ENCODE results near the gene SNTB2.

The SNTB2 gene

GRCh38 chr16:69326172-69326873, 139.4 kb downstream of the SNTB2 start:
- Histone ChIP-seq H3K9me3 (no peaks in the 10 kb centered on the region), H3K27me3 (no peaks in the 10 kb centered on the region), H3K4me3 (peak overlapping the region; percentile 83; the same call in 1 of the 2 replicates), H3K9ac (peak overlapping the region; percentile 82; the same call in 1 of the 2 replicates), H3K27ac (peak overlapping the region; percentile 72), H3K4me1 (peaks cover 88% of the 10 kb centered on the region), H3K36me3 (peaks cover 77% of the 10 kb centered on the region), H4K20me1 (peaks cover 89% of the 10 kb centered on the region), H3K4me2 (peak overlapping the region; percentile 96)
- TF ChIP-seq Cebpa-rat (IDR thresholded peaks at IDR 0.05), result no peak

GRCh38 chr16:69327585-69328310, 140.8 kb downstream of the SNTB2 start:
- Histone ChIP-seq H4K20me1 (peaks cover 75% of the 10 kb centered on the region), H3K27ac (peak overlapping the region; percentile 72), H3K9ac (peak overlapping the region; percentile 82), H3K9me3 (no peaks in the 10 kb centered on the region), H3K27me3 (no peaks in the 10 kb centered on the region), H3K4me2 (peak overlapping the region; percentile 96), H3K4me1 (peaks cover 78% of the 10 kb centered on the region), H3K36me3 (peaks cover 76% of the 10 kb centered on the region), H3K4me3 (peak overlapping the region; percentile 83)
- no peak for TF ChIP-seq Cebpa-rat (IDR thresholded peaks at IDR 0.05)

- H3K9ac ChIP-seq, result peak overlapping the region; percentile 82
- H3K4me1 ChIP-seq, result peaks cover 71% of the 10 kb centered on the region
- TF ChIP-seq Cebpa-rat (IDR thresholded peaks at IDR 0.05), result no peak
- H4K20me1 ChIP-seq, result peaks cover 63% of the 10 kb centered on the region
- H3K36me3 ChIP-seq, result peaks cover 76% of the 10 kb centered on the region
- H3K4me2 ChIP-seq, result peak overlapping the region; percentile 96
- H3K27ac ChIP-seq, result peak overlapping the region; percentile 84
- peak overlapping the region; percentile 83 for H3K4me3 ChIP-seq
- no peaks in the 10 kb centered on the region for H3K27me3 ChIP-seq
- H3K9me3 ChIP-seq, result no peaks in the 10 kb centered on the region
Measured at GRCh38 chr16:69328854-69329316, 141.9 kb downstream of the SNTB2 start.

- Histone ChIP-seq H3K4me2 (peak overlapping the region; percentile 96), H3K27me3 (no peaks in the 10 kb centered on the region), H3K36me3 (peaks cover 76% of the 10 kb centered on the region), H3K9me3 (no peaks in the 10 kb centered on the region), H3K9ac (peak overlapping the region; percentile 82), H3K4me1 (peaks cover 68% of the 10 kb centered on the region), H3K27ac (peak overlapping the region; percentile 84), H4K20me1 (peaks cover 56% of the 10 kb centered on the region), H3K4me3 (peak overlapping the region; percentile 83)
- TF ChIP-seq Cebpa-rat (IDR thresholded peaks at IDR 0.05), result no peak
Measured at GRCh38 chr16:69329369-69330285, 142.7 kb downstream of the SNTB2 start.

GRCh38 chr16:69330286-69331109, 143.5 kb downstream of the SNTB2 start, which contains the start of gene PDF:
Gene PDF (minus strand): TSS chr16:69330588. CDS start chr16:69330570, 18 bp downstream.
- Histone ChIP-seq H3K36me3 (peaks cover 76% of the 10 kb centered on the region), H3K9me3 (no peaks in the 10 kb centered on the region), H3K27ac (peak within 1 kb of the TSS; percentile 84), H4K20me1 (peaks cover 47% of the 10 kb centered on the region), H3K4me1 (peaks cover 60% of the 10 kb centered on the region), H3K4me2 (peak within 1 kb of the TSS; percentile 96), H3K4me3 (peak within 1 kb of the TSS; percentile 83), H3K9ac (peak within 1 kb of the TSS; percentile 82), H3K27me3 (no peaks in the 10 kb centered on the region)
- no peak for TF ChIP-seq Cebpa-rat (IDR thresholded peaks at IDR 0.05)

- TF ChIP-seq Cebpa-rat (IDR thresholded peaks at IDR 0.05), result no peak
- no peaks in the 10 kb centered on the region for H3K27me3 ChIP-seq
- H3K27ac ChIP-seq, result no peak overlapping the region
- H3K4me2 ChIP-seq, result no peak overlapping the region
- no peaks in the 10 kb centered on the region for H3K9me3 ChIP-seq
- no peak overlapping the region for H3K9ac ChIP-seq
- H3K36me3 ChIP-seq, result peaks cover 56% of the 10 kb centered on the region
- no peak overlapping the region for H3K4me3 ChIP-seq
- peaks cover 5% of the 10 kb centered on the region for H4K20me1 ChIP-seq
- H3K4me1 ChIP-seq, result peaks cover 39% of the 10 kb centered on the region
Measured at GRCh38 chr16:69334696-69335095, 147.7 kb downstream of the SNTB2 start.

- Histone ChIP-seq H3K27ac (peak overlapping the region; percentile 98), H3K9ac (peak overlapping the region; percentile 90), H3K4me3 (peak overlapping the region; percentile 86), H3K4me2 (peak overlapping the region; percentile 98), H4K20me1 (peaks cover 15% of the 10 kb centered on the region; the same call in 1 of the 2 replicates), H3K27me3 (no peaks in the 10 kb centered on the region), H3K9me3 (no peaks in the 10 kb centered on the region), H3K4me1 (peaks cover 51% of the 10 kb centered on the region), H3K36me3 (peaks cover 67% of the 10 kb centered on the region)
- TF ChIP-seq Cebpa-rat (IDR thresholded peaks at IDR 0.05), result no peak
Measured at GRCh38 chr16:69338557-69339288, 151.8 kb downstream of the SNTB2 start.
